ENCODE results near the gene TYMP.

Gene TYMP

GRCh38 chr22:50547263-50547985 is 17.6 kb upstream of the TYMP start:
- no peak for TF ChIP-seq CTCF (IDR thresholded peaks at IDR 0.05)

GRCh38 chr22:50546326-50547262 is 16.8 kb upstream of the TYMP start:
- no peak for TF ChIP-seq CTCF (IDR thresholded peaks at IDR 0.05)

GRCh38 chr22:50545522-50546325 is 15.9 kb upstream of the TYMP start, which contains the start of gene KLHDC7B:
Gene KLHDC7B (plus strand): TSS chr22:50545899. CDS start chr22:50546244, 345 bp downstream.
- TF ChIP-seq CTCF (IDR thresholded peaks at IDR 0.05) = no peak

- TF ChIP-seq CTCF (IDR thresholded peaks at IDR 0.05) = no peak
Observed at GRCh38 chr22:50544746-50545253, 15.0 kb upstream of the TYMP start.

GRCh38 chr22:50544078-50544745 is 14.4 kb upstream of the TYMP start:
- no peak for TF ChIP-seq CTCF (IDR thresholded peaks at IDR 0.05)

GRCh38 chr22:50542416-50542927 is 12.7 kb upstream of the TYMP start:
- TF ChIP-seq CTCF (IDR thresholded peaks at IDR 0.05) = no peak

Data from LNCAP (cell line).